HCT116 (cell line): ENCODE data around the gene RBM33. TPM values are rescaled to one million over a fixed set of nuclear protein-coding genes. Genes with fewer than 3 reads are reported as not detected.

Experiments used
- ATAC-seq: fragments of 200-7000 bp; cut with Tn5 transposase; 2 replicates; pipeline ENCODE4 v1.9.1; 2020; ENCODE audit warnings: mild to moderate bottlenecking, moderate library complexity
- BruUV-seq: library from RNA; stranded (reverse); fragments of 400-500 nt; replicated peaks from 2 replicates; lab custom pipeline; 2021; lab: Mats Ljungman, UMichigan
- CTCF ChIA-PET: fragments of 300-600 bp; sonication (Branson Sonifier 250); formaldehyde crosslinking; loops from one replicate; lab custom pipeline; 2021; ENCODE audit warnings: antibody characterized with exemption; lab: Charles Lee
- POLR2A ChIA-PET: fragments of 300-600, 350-600 bp; sonication (Branson Sonifier 250); formaldehyde crosslinking; loops from one replicate; lab custom pipeline; 2021; ENCODE audit warnings: antibody characterized with exemption; lab: Charles Lee
- RAD21 ChIA-PET, 2 experiments: fragments of 300-600 bp; sonication (Branson Sonifier 250); formaldehyde crosslinking; loops; one replicate each; lab custom pipeline; 2023; ENCODE audit warnings: low total read pairs in 2 of 2; ENCODE audit not compliant: uncharacterized antibody in 2 of 2, unreplicated experiment in 2 of 2, low non-redundant PET in 1 of 2; lab: Charles Lee
- DNase-seq: peaks from one replicate; pipeline ENCODE4 v3.0.0-alpha.2; 2010; ENCODE audit warnings: low read depth, low spot score
- H2AFZ ChIP-seq: fragments of 200-600 bp; shearing (Covaris generic), sonication (generic); 2 replicates; pipeline ENCODE4 v1.6.1; 2017; ENCODE audit warnings: low read depth, mixed run types, mixed read lengths, antibody characterized with exemption, low read length; ENCODE audit not compliant: poor library complexity, severe bottlenecking
- H3K27ac ChIP-seq: 2 replicates; pipeline ENCODE4 v1.5.1; 2012; ENCODE audit warnings: low read depth, low read length
- H3K27me3 ChIP-seq: fragments of 200-600 bp; sonication (generic); 2 replicates; pipeline ENCODE4 v1.6.1; 2016; ENCODE audit warnings: mixed run types, low read length, mixed read lengths; ENCODE audit not compliant: insufficient read depth
- H3K36me3 ChIP-seq, 2 experiments: fragments of 200-500 bp in 1 of 2; fragments of 200-600 bp in 1 of 2; sonication (Bioruptor generic) in 1 of 2; sonication (generic) in 1 of 2; 2 replicates each; pipeline versions ENCODE4 v1.5.1 to v1.6.1; 2014 to 2016; ENCODE audit warnings: low read length in 2 of 2, inconsistent platforms in 1 of 2, mixed read lengths in 1 of 2, mixed run types in 1 of 2; ENCODE audit not compliant: insufficient read depth in 2 of 2, control insufficient read depth in 1 of 2
- H3K4me1 ChIP-seq, 2 experiments: fragments of 200-600 bp in 1 of 2; sonication (generic) in 1 of 2; 2 replicates each; pipeline versions ENCODE4 v1.5.1 to v1.6.1; 2012 to 2017; ENCODE audit warnings: low read length in 2 of 2, inconsistent platforms in 1 of 2, mild to moderate bottlenecking in 1 of 2, mixed read lengths in 1 of 2, mixed run types in 1 of 2, moderate library complexity in 1 of 2; ENCODE audit not compliant: insufficient read depth in 2 of 2, control insufficient read depth in 1 of 2
- H3K4me2 ChIP-seq: fragments of 200-600 bp; sonication (generic); 2 replicates; pipeline ENCODE4 v1.6.1; 2017; ENCODE audit warnings: mixed run types, low read length, mixed read lengths
- H3K4me3 ChIP-seq, 2 experiments: fragments of 200-600 bp in 1 of 2; sonication (generic) in 1 of 2; replicated peaks in 1 of 2; 2 replicates each; pipeline ENCODE4 v1.5.1; 2011 to 2016; ENCODE audit warnings: low read length in 2 of 2, control low read depth in 1 of 2, low read depth in 1 of 2, mild to moderate bottlenecking in 1 of 2, mixed read lengths in 1 of 2, mixed run types in 1 of 2
- H3K79me2 ChIP-seq: fragments of 200-600 bp; sonication (generic); 2 replicates; pipeline ENCODE4 v1.6.1; 2017; ENCODE audit warnings: mild to moderate bottlenecking, mixed run types, low read length, moderate library complexity, mixed read lengths; ENCODE audit not compliant: insufficient read depth
- H3K9ac ChIP-seq: fragments of 200-600 bp; sonication (generic); 2 replicates; pipeline ENCODE4 v1.6.1; 2016; ENCODE audit warnings: low read length, mixed read lengths
- H3K9me2 ChIP-seq: fragments of 200-600 bp; sonication (generic), shearing (Covaris generic); 2 replicates; pipeline ENCODE4 v1.6.1; 2017; ENCODE audit warnings: mixed run types, mild to moderate bottlenecking, moderate library complexity; ENCODE audit not compliant: insufficient read depth
- H3K9me3 ChIP-seq, 2 experiments: fragments of 200-500 bp in 1 of 2; fragments of 200-600 bp in 1 of 2; sonication (Bioruptor generic) in 1 of 2; sonication (generic) in 1 of 2; 2 replicates each; pipeline ENCODE4 v1.6.1; 2014 to 2017; ENCODE audit warnings: low read length in 2 of 2, mixed read lengths in 2 of 2, inconsistent platforms in 1 of 2, low read depth in 1 of 2, mild to moderate bottlenecking in 1 of 2, mixed run types in 1 of 2, moderate library complexity in 1 of 2; ENCODE audit not compliant: control insufficient read depth in 1 of 2, insufficient read depth in 1 of 2
- H4K20me1 ChIP-seq: fragments of 200-600 bp; sonication (generic), shearing (Covaris generic); 2 replicates; pipeline ENCODE4 v1.6.1; 2017; ENCODE audit warnings: mixed run types, mild to moderate bottlenecking, moderate library complexity; ENCODE audit not compliant: insufficient read depth
- ATF3 ChIP-seq: IDR thresholded peaks from 2 replicates; pipeline ENCODE4 v1.6.1; 2012
- CBX3 ChIP-seq: IDR thresholded peaks from 2 replicates; pipeline ENCODE4 v1.6.1; 2012; ENCODE audit warnings: low read depth
- CEBPB ChIP-seq: IDR thresholded peaks from 2 replicates; pipeline ENCODE4 v1.6.1; 2012; ENCODE audit warnings: low read depth
- CTCF ChIP-seq, 3 experiments: fragments of 200-600 bp in 1 of 3; sonication (generic) in 1 of 3; IDR thresholded peaks in 2 of 3; conservative IDR thresholded peaks in 1 of 3; 2 replicates each; pipeline ENCODE4 v1.5.1; 2012 to 2017; ENCODE audit warnings: low read depth in 2 of 3, low read length in 2 of 3, antibody characterized with exemption in 1 of 3, borderline replicate concordance in 1 of 3, control low read depth in 1 of 3, mild to moderate bottlenecking in 1 of 3, mixed read lengths in 1 of 3, mixed run types in 1 of 3, moderate library complexity in 1 of 3; ENCODE audit not compliant: insufficient read depth in 1 of 3
- ELF1 ChIP-seq: IDR thresholded peaks from 2 replicates; pipeline ENCODE4 v1.6.1; 2012; ENCODE audit warnings: low read depth, borderline replicate concordance
- EZH2 ChIP-seq: fragments of 200-600 bp; sonication (generic); IDR thresholded peaks from 2 replicates; pipeline ENCODE4 v1.6.1; 2017; ENCODE audit warnings: antibody characterized with exemption, mixed run types
- EZH2phosphoT487 ChIP-seq: fragments of 200-600 bp; IDR thresholded peaks from 2 replicates; pipeline ENCODE4 v1.6.1; 2018; ENCODE audit warnings: antibody characterized with exemption, borderline replicate concordance
- JUND ChIP-seq: IDR thresholded peaks from 2 replicates; pipeline ENCODE4 v1.6.1; 2012
- MAX ChIP-seq: IDR thresholded peaks from 2 replicates; pipeline ENCODE4 v1.6.1; 2012
- POLR2A ChIP-seq: IDR thresholded peaks from 2 replicates; pipeline ENCODE4 v1.7.0; 2011; ENCODE audit warnings: borderline replicate concordance; ENCODE audit not compliant: insufficient read depth, insufficient read length; ENCODE audit errors: extremely low read depth
- POLR2AphosphoS5 ChIP-seq: IDR thresholded peaks from 2 replicates; pipeline ENCODE4 v1.6.1; 2011; ENCODE audit warnings: mild to moderate bottlenecking, low read depth, low read length, moderate library complexity
- REST ChIP-seq: IDR thresholded peaks from 2 replicates; pipeline ENCODE4 v1.6.1; 2012; ENCODE audit warnings: low read depth
- TCF7L2 ChIP-seq: IDR thresholded peaks from 2 replicates; pipeline ENCODE4 v1.7.0; 2011; ENCODE audit warnings: borderline replicate concordance, inconsistent platforms; ENCODE audit not compliant: insufficient read depth, insufficient read length; ENCODE audit errors: extremely low read depth
- YY1 ChIP-seq: IDR thresholded peaks from 2 replicates; pipeline ENCODE4 v1.6.1; 2011; ENCODE audit warnings: low read length, low read depth, moderate library complexity, mild to moderate bottlenecking; ENCODE audit not compliant: insufficient replicate concordance; ENCODE audit errors: extremely low read depth
- ZBTB33 ChIP-seq: IDR thresholded peaks from 2 replicates; pipeline ENCODE4 v1.6.1; 2011; ENCODE audit warnings: mild to moderate bottlenecking, low read length, moderate library complexity; ENCODE audit not compliant: insufficient replicate concordance; ENCODE audit errors: extremely low read depth
- ZNF274 ChIP-seq: fragments of 200-500 bp; sonication (Bioruptor generic); IDR thresholded peaks from 2 replicates; pipeline ENCODE4 v1.6.1; 2014; ENCODE audit warnings: mild to moderate bottlenecking, low read depth, low read length, inconsistent platforms
- intact Hi-C: fragments of 100-400 bp; cut with micrococcal nuclease; formaldehyde crosslinking; loops from 2 replicates; pipeline ENCODE4 v1.10.0; 2022
- total RNA-seq: library from RNA; stranded (reverse); gene quantifications from one replicate; pipeline ENCODE4 v1.2.1, GENCODE V29; 2021; ENCODE audit not compliant: unreplicated experiment

RBM33 gene
- total RNA-seq, 1 experiment from 2014 or later: 64.3 TPM

- TF ChIP-seq REST (no peak), ZNF274 (no peak), CTCF (IDR thresholded peaks at IDR 0.05 in 2 of 3, conservative IDR thresholded peaks at IDR 0.05 in 1 of 3; ENCODE audit: borderline replicate concordance in 1 of 3, insufficient read depth in 1 of 3, low read depth in 2 of 3, low read length in 2 of 3) (no peak)
These were observed 72.7 kb downstream of the RBM33 start (continued) for GRCh38 chr7:155717010-155717744.

- no peak overlapping the region for H2AFZ ChIP-seq
- H3K4me2 ChIP-seq: no peak overlapping the region
- no peaks in the 10 kb centered on the region for H3K27me3 ChIP-seq
- ChIA-PET POLR2A (no interaction called here), CTCF (no interaction called here), RAD21 (no interaction called here)
- ATAC-seq (no peak), DNase-seq (no peak)
- intact Hi-C loops: no loop called here
- peaks cover 0 to 3% of the 10 kb centered on the region in 2 experiments; a peak in 2 of 4 replicates for H3K36me3 ChIP-seq
- peaks cover 73% of the 10 kb centered on the region for H3K79me2 ChIP-seq
- H3K27ac ChIP-seq: no peak overlapping the region
- no TSS peak for BruUV-seq
- no peaks in the 10 kb centered on the region for H3K9me2 ChIP-seq
- H3K4me1 ChIP-seq: no peaks in the 10 kb centered on the region
- no peaks in the 10 kb centered on the region for H3K9me3 ChIP-seq
- no peak overlapping the region for H3K9ac ChIP-seq
- no peak overlapping the region for H3K4me3 ChIP-seq
- H4K20me1 ChIP-seq: peaks cover 17% of the 10 kb centered on the region; the same call in 1 of the 2 replicates
- TF ChIP-seq POLR2AphosphoS5 (no peak), ZNF274 (no peak), ATF3 (no peak), JUND (no peak), MAX (no peak), CBX3 (no peak), YY1 (no peak), CEBPB (no peak), POLR2A (no peak), ZBTB33 (no peak), ELF1 (no peak), EZH2phosphoT487 (no peak), EZH2 (no peak), TCF7L2 (no peak)
These were observed 76.6 kb downstream of the RBM33 start for GRCh38 chr7:155721056-155721455.
